GM12874 (cell line): ENCODE measurements around the gene FRMPD3.
A peak's percentile ranks its signal among the peaks of the same experiment; 100 is the strongest.

Experiments used
- CTCF ChIP-seq: IDR thresholded peaks from 2 replicates; pipeline ENCODE4 v1.5.1; 2011; ENCODE audit warnings: low read depth, mild to moderate bottlenecking, control low read depth, low read length, moderate library complexity; ENCODE audit not compliant: insufficient read depth

The FRMPD3 gene

GRCh38 chrX:107448998-107449835 is at the start of gene FRMPD3:
FRMPD3 (plus strand) TSS chrX:107449652; CDS start chrX:107526589, 76,937 bp downstream.
- 0 out of 2 replicates have a peak, but pooled peaks have one; percentile 13 for TF ChIP-seq CTCF

GRCh38 chrX:107420571-107420970 is 28.9 kb upstream of the FRMPD3 start:
- TF ChIP-seq CTCF = no peak

GRCh38 chrX:107421337-107421861 is 28.1 kb upstream of the FRMPD3 start:
- TF ChIP-seq CTCF = no peak

GRCh38 chrX:107429090-107429489 is 20.4 kb upstream of the FRMPD3 start:
- TF ChIP-seq CTCF = peak; percentile 44

GRCh38 chrX:107440187-107440586 is 9.3 kb upstream of the FRMPD3 start:
- no peak for TF ChIP-seq CTCF

- TF ChIP-seq CTCF = no peak
Observed at GRCh38 chrX:107440692-107441091, 8.8 kb upstream of the FRMPD3 start.

GRCh38 chrX:107442914-107443527 is 6.4 kb upstream of the FRMPD3 start:
- TF ChIP-seq CTCF = no peak
